ENCODE measurements around the gene LARP4B. TPM values are rescaled to one million over a fixed set of nuclear protein-coding genes. Genes with fewer than 3 reads are reported as not detected.

LARP4B gene
- total and polyA plus RNA-seq, 4 donors: 5.5 to 20.4 (median 12.1) TPM

- DNase-seq (ENCODE audit: low spot score): peak; percentile 31
- Histone ChIP-seq H3K9me3 (ENCODE audit: control insufficient read depth in 4 of 4, low read length in 3 of 4) (no peaks in the 10 kb centered on the region), H3K4me1 (ENCODE audit: control insufficient read depth in 4 of 4, insufficient read depth in 4 of 4, low read length in 3 of 4) (peaks cover 0 to 15% (median 10%) of the 10 kb centered on the region in 4 donors), H3K27ac (ENCODE audit: low read depth in 1 of 2, low read length in 2 of 2) (no peak overlapping the region), H3K9ac (ENCODE audit: low read depth in 1 of 2, low read length in 2 of 2) (no peak overlapping the region), H3K27me3 (ENCODE audit: control insufficient read depth in 4 of 4, insufficient read depth in 4 of 4, low read length in 3 of 4) (no peaks in the 10 kb centered on the region), H3K4me3 (ENCODE audit: low read depth in 1 of 3, low read length in 3 of 3) (no peak overlapping the region), H3K36me3 (ENCODE audit: control insufficient read depth in 4 of 4, insufficient read depth in 3 of 4, low read depth in 1 of 4, low read length in 3 of 4) (no peaks in the 10 kb centered on the region)
- TF ChIP-seq SP1 (IDR thresholded peaks at IDR 0.05) (no peak), HNF4G (IDR thresholded peaks at IDR 0.05) (no peak), CTCF (IDR thresholded peaks at IDR 0.05; ENCODE audit: low read depth, low read length, missing input control) (no peak), HNF4A (conservative IDR thresholded peaks at IDR 0.05) (no peak), RXRA (IDR thresholded peaks at IDR 0.05) (no peak), FOXA2 (IDR thresholded peaks at IDR 0.05) (no peak), RAD21 (IDR thresholded peaks at IDR 0.05) (no peak), ZBTB33 (IDR thresholded peaks at IDR 0.05) (no peak), ATF3 (IDR thresholded peaks at IDR 0.05) (no peak), FOXA1 (IDR thresholded peaks at IDR 0.05) (no peak), GABPA (IDR thresholded peaks at IDR 0.05 in 1 of 2, conservative IDR thresholded peaks at IDR 0.05 in 1 of 2) (no peak), YY1 (IDR thresholded peaks at IDR 0.05) (no peak), EGR1 (IDR thresholded peaks at IDR 0.05; ENCODE audit: low read depth in 2 of 2) (no peak), REST (IDR thresholded peaks at IDR 0.05) (no peak), MAX (IDR thresholded peaks at IDR 0.05) (no peak)
- WGBS: 72% methylated on average over 30 of the region's 30 CpGs
These were observed 141.4 kb downstream of the LARP4B start for GRCh38 chr10:789831-790701.
